ENCODE measurements around the gene MACROD2.
"Not testable (repeated sequence)": the region's sequence is repeated elsewhere in the genome, so short reads cannot be mapped to it uniquely, and the experiment has no call there.

Gene MACROD2

DNA sequence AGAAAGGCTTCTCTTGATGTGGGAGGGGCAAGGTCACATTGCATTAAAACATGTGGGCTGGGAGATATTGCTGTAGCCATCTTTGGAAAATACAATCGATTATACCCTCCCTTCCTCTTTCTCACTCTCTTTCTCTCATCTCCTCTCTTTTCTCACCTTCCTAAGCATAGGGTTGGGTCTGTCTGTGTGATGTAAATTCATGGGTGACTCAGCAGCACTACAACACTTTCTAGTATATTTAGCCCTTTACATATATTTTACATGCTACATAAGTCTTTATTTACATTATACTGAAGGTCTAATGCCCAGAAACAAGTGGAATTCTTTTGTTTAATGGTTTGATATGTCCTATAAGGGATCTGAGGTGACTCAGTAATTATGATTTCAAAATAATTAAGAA is 976.9 kb downstream of the MACROD2 start:
- DNase-seq, result no peak

DNA sequence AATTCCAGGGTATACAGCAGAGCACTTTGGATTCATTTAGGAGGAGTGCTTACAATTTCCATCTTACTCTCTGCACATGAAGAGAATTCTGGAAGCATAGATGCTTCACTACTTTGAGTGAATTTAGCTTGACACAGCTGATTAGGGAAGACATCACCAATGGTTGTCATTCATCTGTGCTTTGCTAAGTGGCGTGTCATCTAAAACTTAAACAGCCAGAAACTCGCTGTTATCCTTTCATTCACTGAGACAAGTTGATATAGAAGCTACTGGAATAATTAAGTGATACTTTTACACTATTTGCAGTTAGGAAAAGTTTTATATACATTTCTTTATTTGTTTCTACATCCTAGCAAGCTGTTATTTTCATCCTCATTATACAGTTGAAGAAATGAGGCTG is 977.4 kb downstream of the MACROD2 start:
- DNase-seq, result no peak

DNA sequence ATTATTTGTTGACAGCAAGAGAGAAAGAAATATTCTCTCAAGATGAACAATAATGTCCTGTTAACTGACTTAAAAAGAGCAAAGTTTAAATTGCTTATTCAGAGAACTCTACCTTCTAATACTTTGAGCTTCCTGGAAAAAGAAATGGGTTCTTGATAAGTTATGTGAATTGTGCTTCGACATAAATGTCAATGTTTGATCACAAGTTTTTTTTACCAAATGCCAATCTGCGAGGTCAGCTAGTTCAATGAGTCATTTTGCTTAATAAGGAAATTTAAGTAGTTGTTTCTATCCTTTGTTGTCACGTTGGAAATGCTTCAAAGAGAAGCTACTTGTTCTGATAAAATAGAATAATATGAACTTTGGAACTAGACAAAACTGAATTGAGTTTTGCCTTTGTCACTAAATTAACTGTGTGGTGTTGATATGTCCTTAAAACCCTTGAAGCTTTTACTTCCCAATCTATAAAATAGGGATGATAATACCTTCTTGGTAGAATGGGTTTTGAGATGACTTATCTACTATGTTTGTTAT is 984.2 kb downstream of the MACROD2 start:
- no peak for DNase-seq

DNA sequence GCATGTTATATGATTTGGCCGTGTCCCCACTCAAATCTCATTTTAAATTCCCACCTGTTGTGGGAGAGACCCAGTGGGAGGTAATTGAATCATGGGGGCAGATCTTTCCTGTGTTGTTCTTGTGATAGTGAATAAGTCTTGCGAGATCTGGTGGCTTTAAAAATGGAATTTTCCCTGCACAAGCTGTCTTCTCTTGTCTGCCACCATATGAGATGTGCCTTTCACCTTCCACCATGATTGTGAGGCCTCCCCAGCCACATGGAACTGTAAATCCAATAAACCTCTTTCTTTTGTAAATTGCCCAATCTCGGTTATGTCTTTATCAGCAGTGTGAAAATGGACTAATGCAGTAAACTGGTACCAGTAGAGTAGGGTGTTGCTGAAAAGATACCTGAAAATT is 986.2 kb downstream of the MACROD2 start:
- DNase-seq, result not testable (repeated sequence)

DNA sequence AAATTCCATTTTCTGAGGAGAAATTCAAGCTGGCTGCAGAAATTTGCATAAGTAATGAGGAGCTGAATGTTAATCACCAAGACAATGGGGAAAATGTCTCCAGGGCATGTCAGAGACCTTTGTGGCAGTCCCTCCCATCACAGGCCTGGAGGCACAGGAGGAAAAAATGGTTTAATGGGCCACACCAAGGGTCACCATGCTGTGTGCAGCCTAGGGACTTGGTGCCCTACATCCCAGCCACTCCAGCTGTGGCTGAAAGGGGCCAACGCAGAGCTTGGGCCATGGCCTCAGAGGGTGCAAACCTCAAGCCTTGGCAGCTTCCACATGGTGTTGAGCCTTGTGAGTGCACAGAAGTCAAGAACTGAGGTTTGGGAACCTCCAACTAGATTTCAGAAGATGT is 987.0 kb downstream of the MACROD2 start:
- not testable (repeated sequence) for DNase-seq

DNA sequence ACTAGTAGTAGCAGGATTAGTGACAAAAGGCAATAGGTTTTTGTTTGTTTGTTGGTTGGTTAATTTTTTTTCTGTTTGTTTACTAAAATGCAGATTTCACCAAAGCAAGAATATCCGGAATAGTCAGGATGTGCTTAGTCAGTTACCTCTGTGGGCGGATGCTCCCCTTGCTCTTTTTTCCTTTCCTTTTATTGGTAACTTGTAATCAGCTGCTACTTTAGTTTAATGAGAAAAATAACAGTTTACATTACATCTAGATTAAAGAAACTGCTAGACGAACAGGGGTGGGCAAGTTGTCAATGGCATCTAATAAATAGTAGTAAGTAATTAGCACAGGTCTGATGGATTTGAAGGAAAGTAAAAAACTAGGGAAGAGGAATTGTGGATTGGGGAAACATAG is 989.0 kb downstream of the MACROD2 start:
- no peak for DNase-seq

DNA sequence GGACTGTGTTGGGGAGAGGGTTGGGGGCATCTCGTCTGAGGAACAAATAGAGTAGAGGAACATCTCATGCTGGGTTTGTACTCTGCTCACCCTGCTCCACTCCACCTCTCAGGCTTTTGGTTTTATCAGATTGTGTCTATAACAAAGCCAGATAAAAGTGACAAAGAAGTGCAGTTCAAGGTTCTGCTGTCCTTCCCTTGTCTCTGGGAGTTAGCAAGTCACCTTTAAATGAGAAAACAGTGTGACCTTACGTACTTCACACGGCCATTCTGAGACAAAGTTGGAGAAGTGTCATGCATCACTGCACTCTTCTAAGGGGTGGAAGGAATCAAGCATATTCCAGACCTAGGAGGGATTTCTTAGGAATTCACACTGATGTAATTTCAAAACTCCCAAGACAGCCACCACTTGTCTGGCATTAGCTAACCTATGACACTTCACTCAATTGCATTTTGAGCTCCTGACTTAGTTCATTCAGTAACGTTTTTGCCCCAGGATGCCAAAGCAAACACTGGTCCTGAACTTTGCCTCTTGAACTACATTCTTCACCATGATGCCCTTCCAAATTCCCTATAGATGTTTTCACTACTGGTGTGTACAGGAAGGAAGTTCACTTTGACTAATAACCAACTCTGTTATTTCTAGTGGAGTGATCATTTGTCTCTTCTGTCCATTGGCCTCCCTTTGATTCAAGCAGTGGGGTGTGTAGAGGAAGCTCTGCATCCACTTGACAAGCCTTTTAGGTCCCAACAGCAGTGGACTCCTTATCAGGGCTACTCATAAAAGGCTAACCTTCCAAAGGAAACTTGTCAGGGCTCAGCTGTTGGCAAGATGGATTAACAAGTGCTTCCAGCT is 989.7 kb downstream of the MACROD2 start:
- no peak for DNase-seq

DNA sequence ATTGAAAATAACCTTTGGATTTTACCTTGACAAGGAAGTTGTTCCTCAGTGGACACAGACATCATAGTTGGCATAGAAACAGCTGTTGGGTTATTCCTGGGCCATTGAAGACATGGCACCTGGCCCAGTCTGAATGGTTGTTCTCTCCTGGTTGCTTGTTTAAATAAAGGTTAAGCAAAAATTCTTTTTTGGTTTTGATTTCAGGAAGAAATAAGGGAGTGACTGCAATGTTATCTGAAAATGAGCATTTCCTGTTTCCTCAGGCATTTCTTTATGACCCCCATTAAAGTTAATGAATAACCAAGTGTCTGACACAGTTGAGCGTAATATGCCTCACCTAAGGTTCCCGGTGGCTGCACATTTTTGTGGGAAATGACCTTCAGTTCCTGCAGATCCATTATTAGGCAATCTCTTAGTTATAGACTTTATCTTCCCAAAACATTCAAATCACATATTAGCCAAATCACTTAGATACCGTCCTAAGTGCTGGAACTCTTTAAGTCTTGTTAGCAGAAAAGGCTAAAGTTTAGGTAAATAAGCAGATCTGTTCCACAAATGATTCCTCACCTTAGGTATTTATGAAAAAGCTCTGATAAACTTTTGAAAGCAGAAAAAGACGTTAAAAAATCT is 990.8 kb downstream of the MACROD2 start:
- no peak for DNase-seq

DNA sequence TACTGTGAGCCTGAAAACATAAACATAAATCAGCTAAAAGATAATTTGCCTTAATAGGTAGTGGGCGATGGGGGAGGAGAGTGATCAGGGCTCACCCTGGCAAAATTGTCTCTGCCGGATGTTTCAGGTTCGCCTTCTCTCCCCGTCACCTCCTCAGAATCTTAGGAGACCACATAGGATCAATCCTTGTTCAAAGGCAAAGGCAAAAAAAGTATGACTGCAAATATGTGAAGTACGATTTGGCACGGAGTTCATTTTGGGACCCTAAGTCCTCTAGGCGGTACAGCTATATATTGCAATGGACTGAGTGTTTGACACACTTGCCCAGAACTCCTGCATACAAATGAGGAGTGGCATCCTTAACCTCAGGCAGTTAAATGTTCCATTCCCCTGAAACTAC is 991.3 kb downstream of the MACROD2 start:
- no peak for DNase-seq

DNA sequence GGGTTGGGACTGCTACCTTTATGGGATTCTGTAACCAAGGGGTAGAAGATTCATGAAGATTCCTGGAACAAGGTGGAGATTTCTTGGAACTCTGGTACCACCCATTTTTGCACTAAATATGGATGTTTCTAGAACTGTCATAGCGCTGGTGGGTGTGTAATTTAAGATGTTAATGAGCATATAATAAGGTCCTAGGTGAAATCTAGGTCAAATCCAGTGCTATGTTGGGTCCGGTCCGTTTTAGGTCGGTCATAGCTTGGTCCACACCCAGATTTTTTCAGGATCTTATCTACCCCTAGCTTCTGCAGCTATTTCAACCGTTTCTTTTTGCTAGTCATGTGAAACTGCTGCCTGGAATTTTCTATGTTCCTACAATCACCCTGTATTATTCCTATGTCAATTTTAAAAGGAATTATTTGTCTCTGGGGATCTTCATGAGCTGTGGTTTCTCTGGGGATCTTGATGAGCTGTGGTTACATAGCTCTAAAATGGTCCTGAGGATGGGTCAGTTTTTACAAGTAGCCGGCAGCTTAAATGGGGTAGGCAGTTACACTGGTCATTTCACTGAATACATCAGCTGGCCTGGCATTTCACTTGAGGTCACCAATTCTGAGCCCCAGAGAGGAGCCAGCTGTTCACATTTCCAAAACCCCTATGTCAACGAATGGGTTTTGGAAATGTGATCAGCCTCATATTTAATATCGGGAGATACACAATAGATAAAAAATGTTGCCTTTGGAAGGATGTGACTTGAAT is 994.4 kb downstream of the MACROD2 start:
- no peak for DNase-seq

DNA sequence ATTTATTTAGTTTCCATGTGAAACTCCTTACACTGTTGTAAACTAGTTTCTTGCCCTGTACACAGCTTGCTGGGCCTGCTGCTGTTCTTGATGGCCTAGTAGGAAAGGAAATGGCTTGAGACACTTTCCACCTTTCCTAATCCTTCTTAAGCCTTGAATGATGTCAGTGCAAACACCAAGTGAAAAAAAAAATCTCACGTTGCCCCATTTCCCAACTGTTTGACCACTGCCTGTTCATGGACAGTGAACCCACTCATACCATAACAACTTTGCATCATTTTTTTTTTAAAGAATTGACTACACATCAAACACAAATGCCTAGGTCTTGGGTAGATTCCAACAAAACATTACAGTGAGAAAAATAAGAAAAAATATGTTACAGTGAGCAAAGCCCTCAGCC is 995.7 kb downstream of the MACROD2 start:
- DNase-seq, result no peak

DNA sequence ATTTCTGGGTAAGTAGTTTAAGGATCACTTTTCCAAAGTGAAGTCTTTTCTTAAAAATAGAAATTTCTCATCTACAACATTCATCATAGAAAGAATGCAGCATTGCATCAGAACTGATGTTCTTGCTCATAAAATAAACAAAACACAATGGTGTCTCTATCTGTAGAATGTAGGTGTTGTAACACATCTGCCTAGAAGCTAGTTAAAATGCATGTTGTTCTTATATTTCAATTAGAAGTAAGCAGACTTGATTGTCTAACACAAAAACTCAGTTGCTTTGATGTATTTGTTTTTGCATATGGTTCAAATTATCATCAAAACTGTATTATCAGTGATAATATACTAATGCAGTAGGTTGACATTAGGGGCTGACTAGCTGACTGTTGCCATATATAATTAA is 996.8 kb downstream of the MACROD2 start:
- peak; percentile 48 for DNase-seq

DNA sequence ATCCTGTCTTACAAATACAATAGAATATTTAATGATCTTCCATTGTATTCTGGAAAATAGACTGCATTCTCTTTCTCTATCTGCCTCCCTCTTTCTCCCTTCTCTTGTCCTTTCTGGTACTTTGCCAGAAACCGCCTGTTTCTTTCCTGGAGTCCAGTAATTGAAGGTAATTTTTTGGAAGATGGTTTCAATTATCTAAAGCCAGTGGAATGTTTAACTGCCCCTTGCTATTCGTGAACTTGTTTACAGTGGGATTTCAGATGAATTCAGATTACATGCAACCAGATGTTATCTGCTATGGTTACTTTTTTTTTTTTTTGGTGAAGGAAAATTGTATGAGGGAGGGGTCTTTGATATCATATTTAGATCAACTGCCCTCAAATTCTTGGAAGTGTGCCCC is 997.6 kb downstream of the MACROD2 start:
- DNase-seq, result peak; percentile 86

DNA sequence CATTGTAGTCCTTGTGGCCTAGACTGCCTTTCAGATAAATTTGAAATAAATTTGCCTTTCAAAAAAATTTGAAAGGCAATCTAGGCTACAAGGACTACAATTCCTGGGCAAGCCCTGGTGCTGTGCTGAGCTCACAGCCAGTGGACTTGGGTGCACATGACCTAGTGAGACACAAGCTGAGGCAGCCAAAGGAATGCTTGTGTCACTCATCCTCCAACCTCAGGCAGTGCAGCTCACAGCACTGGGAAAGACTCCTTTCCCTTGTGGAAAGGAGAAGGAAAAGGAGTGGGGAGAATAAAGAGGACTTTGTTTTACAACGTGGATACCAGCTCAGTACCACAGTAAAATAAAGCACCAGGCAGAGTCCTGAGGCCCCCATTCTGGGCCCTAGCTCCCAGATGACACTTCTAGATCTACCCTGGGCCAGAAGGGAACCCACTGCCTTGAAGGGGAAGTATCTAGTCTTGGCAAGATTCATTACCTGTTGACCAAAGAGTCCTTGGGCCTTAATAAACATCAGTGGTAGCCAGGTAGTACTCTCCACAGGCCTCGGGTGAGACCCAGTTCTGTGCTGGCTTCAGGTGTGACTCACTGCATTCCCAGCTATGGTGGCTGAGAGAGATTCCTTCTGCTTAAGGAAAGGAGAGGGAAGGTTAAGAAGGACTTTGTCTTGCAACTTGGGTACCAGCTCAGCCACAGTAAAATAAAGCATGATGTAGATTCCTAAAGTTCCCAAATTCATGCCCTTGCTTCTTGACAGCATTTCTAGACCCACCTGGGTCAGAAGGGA is 1001.8 kb downstream of the MACROD2 start:
- DNase-seq, result no peak

DNA sequence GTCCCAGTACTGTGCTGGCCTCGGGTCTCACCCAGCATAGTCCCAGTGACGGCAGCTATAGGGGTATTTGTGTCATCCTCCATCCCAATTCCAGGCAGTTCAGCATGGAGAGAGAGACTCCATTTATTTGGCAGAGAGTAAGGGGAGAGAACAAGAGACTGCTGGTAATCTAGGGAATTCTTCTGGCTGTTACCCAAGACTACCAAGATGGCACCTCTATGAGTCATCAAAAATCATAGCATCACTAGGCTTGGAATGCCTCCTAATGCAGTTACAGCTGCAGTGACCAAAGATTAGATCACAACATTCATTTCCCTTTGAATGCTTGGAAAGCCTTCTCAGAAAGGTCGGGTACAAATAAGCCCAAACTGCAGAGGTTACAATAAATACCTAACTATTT is 1002.5 kb downstream of the MACROD2 start:
- peak; percentile 61 for DNase-seq

DNA sequence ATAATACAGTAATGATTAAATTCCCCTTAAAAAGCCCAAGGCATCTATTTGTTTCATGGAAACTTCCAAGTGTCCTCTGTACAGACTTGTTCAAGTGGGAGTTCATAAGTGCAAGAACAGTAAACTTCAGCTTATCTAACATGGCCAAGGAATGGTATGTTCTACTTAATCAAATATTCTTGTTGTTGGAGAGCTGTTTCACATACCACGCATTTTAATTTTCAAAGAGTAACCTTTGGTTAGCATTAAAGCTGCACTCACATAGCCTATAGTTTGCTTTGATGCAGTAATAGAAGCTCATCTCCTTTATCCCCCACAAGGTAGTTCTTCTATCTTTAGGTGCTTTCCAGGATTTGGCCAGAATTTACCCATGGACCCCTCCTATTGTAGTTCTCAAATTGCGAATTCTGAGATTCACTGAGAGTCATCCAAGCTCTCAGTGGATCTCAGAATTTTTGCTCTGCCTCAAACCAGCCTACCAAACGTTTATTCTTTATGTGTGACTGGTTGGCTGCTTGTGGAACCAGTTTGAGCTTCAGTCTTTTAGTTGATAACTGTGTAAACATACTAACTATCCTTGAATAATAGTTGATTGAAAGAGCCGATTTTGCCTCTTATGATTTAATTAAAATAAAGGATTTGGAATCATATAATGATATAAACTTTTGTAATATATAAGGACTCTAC is 1010.1 kb downstream of the MACROD2 start:
- DNase-seq, result no peak

DNA sequence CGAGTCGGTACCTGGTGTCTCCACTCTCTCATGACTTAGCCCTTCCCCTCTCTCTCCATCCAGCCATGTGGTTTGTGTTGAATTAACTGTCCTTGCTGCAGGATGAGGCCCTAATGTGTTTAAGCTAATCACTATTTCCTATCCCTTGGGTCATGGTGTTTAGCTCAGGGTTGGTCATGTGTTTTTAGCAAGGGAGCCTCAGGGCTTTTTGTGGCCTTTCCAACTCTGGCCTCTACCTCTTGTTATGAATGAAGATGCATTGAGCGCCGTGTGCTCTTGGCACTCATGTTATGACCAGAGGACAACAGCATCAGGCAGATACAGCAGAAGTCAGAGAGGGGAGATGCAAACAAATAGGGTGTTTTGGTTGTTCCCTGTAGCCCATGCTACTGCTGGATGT is 1016.3 kb downstream of the MACROD2 start:
- no peak for DNase-seq

DNA sequence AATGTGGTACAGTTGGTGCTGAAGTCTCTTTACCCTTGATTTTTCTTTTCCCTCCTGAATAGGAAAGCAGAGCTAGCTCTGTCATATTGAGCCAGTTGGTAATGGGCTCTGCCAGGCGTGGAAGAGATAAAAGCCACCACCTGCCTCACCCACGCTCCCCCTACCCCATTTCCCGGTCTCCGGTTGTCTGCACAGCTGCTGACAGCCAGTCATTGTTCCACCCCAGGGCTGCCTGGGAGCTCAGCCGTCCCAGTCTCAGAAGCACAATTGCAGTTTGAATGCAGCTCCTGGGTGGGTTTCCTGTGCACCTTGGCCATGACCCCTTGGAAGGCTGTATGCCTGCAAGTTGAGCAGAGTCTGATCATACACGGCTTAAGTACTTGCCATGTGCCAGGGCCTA is 1017.2 kb downstream of the MACROD2 start:
- DNase-seq, result no peak

DNA sequence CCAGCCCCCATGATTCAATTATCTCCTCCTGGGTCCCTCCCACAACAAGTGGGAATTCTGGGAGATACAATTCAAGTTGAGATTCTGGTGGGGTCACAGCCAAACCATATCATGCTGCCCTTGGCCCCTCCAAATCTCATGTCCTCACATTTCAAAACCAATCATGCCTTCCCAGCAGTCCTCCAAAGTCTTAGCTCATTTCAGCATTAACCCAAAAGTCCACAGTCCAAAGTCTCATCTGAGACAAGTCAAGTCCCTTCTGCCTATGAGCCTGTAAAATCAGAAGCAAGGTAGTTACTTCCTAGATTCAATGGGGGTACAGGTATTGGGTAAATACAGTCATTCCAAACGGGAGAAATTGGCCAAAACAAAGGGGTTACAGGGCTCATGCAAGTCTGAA is 1021.6 kb downstream of the MACROD2 start:
- DNase-seq, result not testable (repeated sequence)

DNA sequence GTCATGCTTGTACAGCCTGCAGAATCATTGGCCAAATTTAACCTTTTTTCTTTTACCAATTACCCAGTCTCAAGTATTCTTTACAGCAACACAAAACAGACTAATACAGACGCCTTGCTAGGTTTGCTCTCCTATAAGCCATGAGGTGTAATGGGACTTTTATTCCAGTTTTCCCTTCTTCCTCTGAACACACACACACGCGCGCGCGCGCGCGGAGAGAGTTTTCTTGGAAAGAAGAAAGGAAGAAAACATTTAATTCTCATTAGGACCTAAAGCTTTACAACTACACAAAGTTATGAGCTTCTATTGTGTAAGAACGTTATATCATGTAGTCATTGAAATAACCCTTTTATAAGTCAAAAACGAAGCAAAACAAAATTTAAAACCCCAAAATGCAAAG is 1023.6 kb downstream of the MACROD2 start:
- DNase-seq, result no peak

DNA sequence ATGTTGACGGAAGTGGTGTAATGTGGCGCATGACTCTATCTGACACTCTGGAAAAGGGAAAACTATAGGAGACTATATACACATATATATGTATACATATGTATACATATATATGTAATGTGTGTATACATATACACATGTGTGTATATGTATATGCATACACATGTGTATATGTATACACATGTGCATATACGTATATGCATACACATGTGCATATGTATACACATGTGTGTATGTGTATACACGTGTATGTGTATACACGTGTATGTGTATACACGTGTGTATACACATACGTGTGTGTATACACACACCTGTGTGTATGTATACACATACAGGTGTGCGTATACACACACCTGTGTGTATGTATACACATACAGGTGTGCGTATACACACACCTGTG is 1025.5 kb downstream of the MACROD2 start:
- DNase-seq, result no peak

DNA sequence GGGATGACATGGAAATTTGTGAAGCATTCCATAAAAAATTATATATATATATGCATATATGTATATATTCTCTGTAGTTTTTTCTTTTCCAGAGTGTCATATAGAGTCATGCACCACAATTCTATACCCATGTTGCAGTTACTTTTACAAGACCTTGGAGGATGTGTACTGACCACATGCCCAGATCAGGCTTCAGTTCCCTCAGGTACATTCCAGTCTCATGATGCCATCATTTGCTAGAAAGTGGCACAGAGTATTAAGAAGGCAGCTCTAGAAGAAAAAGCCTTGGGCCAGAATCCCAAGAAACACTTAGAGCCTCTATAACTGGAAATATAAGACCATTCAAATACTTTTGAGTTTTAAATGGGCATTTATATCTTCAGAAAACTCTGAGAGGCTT is 1027.6 kb downstream of the MACROD2 start:
- no peak for DNase-seq

Data from fibroblast of skin of abdomen (primary cell).